Tibial nerve (tissue), 4 donors: Measurements from ENCODE around the gene DNASE1L3.

Experiments used
- CTCF ChIP-seq, 5 experiments: fragments of 200-600 bp in 3 of 5; fragments of 450-650 bp in 2 of 5; sonication (generic) in 3 of 5; IDR thresholded peaks; one replicate each; pipeline ENCODE4 v1.5.1; 2016 to 2019; ENCODE audit warnings: antibody characterized with exemption in 5 of 5, mild to moderate bottlenecking in 3 of 5, moderate library complexity in 2 of 5
- EP300 ChIP-seq, 2 donors: sonication (generic); formaldehyde crosslinking; IDR thresholded peaks; one replicate each; pipeline ENCODE4 v1.6.1; 2017; ENCODE audit warnings: antibody characterized with exemption in 2 of 2, mild to moderate bottlenecking in 1 of 2
- POLR2A ChIP-seq, 2 donors: fragments of 450-650 bp; IDR thresholded peaks; one replicate each; pipeline ENCODE4 v1.6.1; 2017; ENCODE audit warnings: antibody characterized with exemption in 2 of 2, mild to moderate bottlenecking in 2 of 2, moderate library complexity in 2 of 2

GRCh38 chr3:58204720-58205119 lies 6.1 kb downstream of the DNASE1L3 start:
- TF ChIP-seq CTCF (IDR thresholded peaks at IDR 0.05) (no peak), POLR2A (IDR thresholded peaks at IDR 0.05) (no peak), EP300 (IDR thresholded peaks at IDR 0.05) (no peak)
